CD14-positive monocyte (primary cell): ENCODE measurements around the gene GALNT10. TPM values are rescaled to one million over a fixed set of nuclear protein-coding genes. Genes with fewer than 3 reads are reported as not detected.

Experiments used
- DNase-seq, 3 donors: peaks; one replicate each; pipeline ENCODE4 v3.0.0-alpha.2; 2011 to 2022
- H2AFZ ChIP-seq: 2 replicates; pipeline ENCODE4 v1.6.0; 2012; ENCODE audit warnings: mild to moderate bottlenecking, low read depth, low read length, inconsistent platforms; ENCODE audit not compliant: insufficient read depth, poor library complexity, severe bottlenecking
- H3K27ac ChIP-seq, 2 donors: 1 replicate in 1 of 2; 2 replicates in 1 of 2; pipeline ENCODE4 v1.5.1; 2012 to 2013; ENCODE audit warnings: low read length in 2 of 2, control low read depth in 1 of 2, inconsistent platforms in 1 of 2, low read depth in 1 of 2, mild to moderate bottlenecking in 1 of 2
- H3K27me3 ChIP-seq, 2 donors: one replicate each; pipeline versions ENCODE4 v1.6.0 to v1.6.1; 2011 to 2013; ENCODE audit warnings: low read length in 2 of 2; ENCODE audit not compliant: control insufficient read depth in 2 of 2, insufficient read depth in 2 of 2
- H3K36me3 ChIP-seq, 2 donors: replicated peaks in 1 of 2; 1 replicate in 1 of 2; 2 replicates in 1 of 2; pipeline versions ENCODE4 v1.5.1 to v1.6.1; 2012 to 2013; ENCODE audit warnings: low read length in 2 of 2, control low read depth in 1 of 2, inconsistent platforms in 1 of 2, mild to moderate bottlenecking in 1 of 2; ENCODE audit not compliant: insufficient read depth in 2 of 2, control insufficient read depth in 1 of 2
- H3K4me1 ChIP-seq, 2 donors: 1 replicate in 1 of 2; 2 replicates in 1 of 2; pipeline versions ENCODE4 v1.5.1 to v1.6.1; 2012 to 2013; ENCODE audit warnings: low read length in 2 of 2, control low read depth in 1 of 2, inconsistent platforms in 1 of 2, mild to moderate bottlenecking in 1 of 2, moderate library complexity in 1 of 2; ENCODE audit not compliant: insufficient read depth in 2 of 2, control insufficient read depth in 1 of 2
- H3K4me2 ChIP-seq: replicated peaks from 2 replicates; pipeline ENCODE3; 2012; ENCODE audit warnings: low read length, moderate library complexity, mild to moderate bottlenecking; ENCODE audit not compliant: poor library complexity, severe bottlenecking; ENCODE audit errors: extremely low read depth
- H3K4me3 ChIP-seq, 3 experiments: fragments of 200-600 bp in 1 of 3; sonication (generic) in 1 of 3; replicated peaks in 1 of 3; 1 replicate in 2 of 3; 2 replicates in 1 of 3; pipeline ENCODE4 v1.5.1; 2011 to 2013; ENCODE audit warnings: low read length in 3 of 3, mild to moderate bottlenecking in 3 of 3, control low read depth in 2 of 3, low read depth in 2 of 3, inconsistent platforms in 1 of 3, moderate library complexity in 1 of 3
- H3K79me2 ChIP-seq: 2 replicates; pipeline ENCODE4 v1.6.0; 2012; ENCODE audit warnings: mild to moderate bottlenecking, control low read depth, inconsistent platforms, low read length, moderate library complexity; ENCODE audit not compliant: insufficient read depth
- H3K9ac ChIP-seq: 2 replicates; pipeline ENCODE4 v1.6.0; 2017; ENCODE audit warnings: low read length, mild to moderate bottlenecking; ENCODE audit not compliant: insufficient read depth, poor library complexity, severe bottlenecking
- H3K9me3 ChIP-seq, 2 donors: replicated peaks in 1 of 2; 1 replicate in 1 of 2; 2 replicates in 1 of 2; pipeline versions ENCODE4 v1.5.1 to v1.6.1; 2012 to 2013; ENCODE audit warnings: low read length in 2 of 2, control low read depth in 1 of 2; ENCODE audit not compliant: control insufficient read depth in 1 of 2, insufficient read depth in 1 of 2
- H4K20me1 ChIP-seq: 2 replicates; pipeline ENCODE4 v1.6.0; 2012; ENCODE audit warnings: mild to moderate bottlenecking, low read length, control low read depth, moderate library complexity; ENCODE audit not compliant: insufficient read depth
- H3K27ac Mint-ChIP-seq, 7 donors: one replicate each; pipeline ENCODE4 v1.8.0; 2020; ENCODE audit warnings: mild to moderate bottlenecking in 7 of 7, mixed read lengths in 7 of 7, moderate library complexity in 6 of 7, inconsistent platforms in 2 of 7
- H3K27me3 Mint-ChIP-seq, 3 donors: one replicate each; pipeline ENCODE4 v1.8.0; 2021 to 2022; ENCODE audit warnings: low read depth in 3 of 3, mild to moderate bottlenecking in 3 of 3, mixed read lengths in 3 of 3, moderate library complexity in 3 of 3, inconsistent platforms in 1 of 3
- H3K36me3 Mint-ChIP-seq, 2 donors: one replicate each; pipeline ENCODE4 v1.8.0; 2020; ENCODE audit warnings: mixed read lengths in 2 of 2, inconsistent platforms in 1 of 2, mild to moderate bottlenecking in 1 of 2
- H3K4me1 Mint-ChIP-seq: one replicate; pipeline ENCODE4 v1.8.0; 2020; ENCODE audit warnings: mild to moderate bottlenecking, mixed read lengths
- H3K4me3 Mint-ChIP-seq, 2 donors: one replicate each; pipeline ENCODE4 v1.8.0; 2020; ENCODE audit warnings: mild to moderate bottlenecking in 2 of 2, mixed read lengths in 2 of 2, moderate library complexity in 1 of 2
- H3K9me3 Mint-ChIP-seq, 7 donors: one replicate each; pipeline ENCODE4 v1.8.0; 2020 to 2022; ENCODE audit warnings: mixed read lengths in 7 of 7, mild to moderate bottlenecking in 6 of 7, moderate library complexity in 6 of 7, inconsistent platforms in 2 of 7
- CTCF ChIP-seq: fragments of 200-600 bp; IDR thresholded peaks from one replicate; pipeline ENCODE4 v1.8.0; 2022; ENCODE audit warnings: antibody characterized with exemption, mild to moderate bottlenecking
- WGBS: methylation state at CpG from one replicate; pipeline ENCODE4 v1.1.5; 2013; ENCODE audit warnings: missing lambda C conversion rate; ENCODE audit not compliant: insufficient coverage; 5-methylcytosine and 5-hydroxymethylcytosine counted together
- intact Hi-C, 2 donors: fragments of 100-400 bp; cut with micrococcal nuclease; formaldehyde crosslinking; loops; one replicate each; pipeline versions ENCODE4 v1.15.0 to v1.15.1; 2023
- polyA plus RNA-seq, 3 donors: library from polyadenylated mRNA; depleted of rRNA in 1 of 3; unstranded in 2 of 3; stranded (reverse) in 1 of 3; fragments of 300-500 nt in 2 of 3; fragments of >200 nt in 1 of 3; fragmentation: Illumina TruSeq in 2 of 3; gene quantifications; 1 replicate in 2 of 3; 2 replicates in 1 of 3; pipeline ENCODE4 v1.2.3, GENCODE V29; 2012 to 2021

GALNT10 gene
- polyA plus RNA-seq, 3 donors, result 6.2 to 11.6 (median 7.3) TPM

GRCh38 chr5:154406826-154407225, 216.3 kb downstream of the GALNT10 start:
- no peaks in the 10 kb centered on the region for H3K9me3 ChIP-seq
- H4K20me1 ChIP-seq, result no peaks in the 10 kb centered on the region
- peaks cover 8% of the 10 kb centered on the region for H3K4me1 Mint-ChIP-seq
- H3K27ac Mint-ChIP-seq, result no peak overlapping the region
- TF ChIP-seq CTCF, result no peak
- DNase-seq, result no peak
- peaks cover 7 to 26% of the 10 kb centered on the region in 2 donors for H3K36me3 ChIP-seq
- WGBS, result 100% methylated on average over 1 of the region's 4 CpGs
- H3K4me3 Mint-ChIP-seq, result no peak overlapping the region
- peaks cover 25 to 28% of the 10 kb centered on the region in 2 donors for H3K36me3 Mint-ChIP-seq
- no peaks in the 10 kb centered on the region for H3K79me2 ChIP-seq
- H3K9me3 Mint-ChIP-seq, result no peaks in the 10 kb centered on the region
- peaks cover 0 to 2% of the 10 kb centered on the region in 2 donors for H3K27me3 ChIP-seq
- no peak overlapping the region for H3K9ac ChIP-seq
- H3K4me2 ChIP-seq, result no peak overlapping the region
- H3K4me1 ChIP-seq, result peaks cover 8% of the 10 kb centered on the region in 2 donors
- peaks cover 1 to 5% (median 3%) of the 10 kb centered on the region in 3 donors for H3K27me3 Mint-ChIP-seq
- intact Hi-C loops, result loop anchor here in 1 of 2 donors (5.0 to 10.0 kb wide), 2 partner anchors 335 to 432 kb away; no protein-coding TSS in a partner anchor
- H2AFZ ChIP-seq, result no peak overlapping the region
- H3K27ac ChIP-seq, result no peak overlapping the region
- H3K4me3 ChIP-seq, result no peak overlapping the region

- no peak for DNase-seq
- H3K79me2 ChIP-seq, result no peaks in the 10 kb centered on the region
- H3K27me3 Mint-ChIP-seq, result peaks cover 1 to 5% (median 3%) of the 10 kb centered on the region in 3 donors
- H3K27ac ChIP-seq, result no peak overlapping the region
- H3K36me3 ChIP-seq, result peaks cover 11 to 44% of the 10 kb centered on the region in 2 donors
- no peaks in the 10 kb centered on the region for H3K9me3 Mint-ChIP-seq
- H3K4me3 ChIP-seq, result no peak overlapping the region
- peaks cover 8% of the 10 kb centered on the region for H3K4me1 Mint-ChIP-seq
- no peak for TF ChIP-seq CTCF
- WGBS, result 100% methylated on average over 5 of the region's 6 CpGs
- peaks cover 39 to 47% of the 10 kb centered on the region in 2 donors for H3K36me3 Mint-ChIP-seq
- H4K20me1 ChIP-seq, result no peaks in the 10 kb centered on the region
- no peak overlapping the region for H3K4me2 ChIP-seq
- H3K27me3 ChIP-seq, result peaks cover 0 to 2% of the 10 kb centered on the region in 2 donors
- no peaks in the 10 kb centered on the region for H3K9me3 ChIP-seq
- H3K27ac Mint-ChIP-seq, result no peak overlapping the region
- no peak overlapping the region for H2AFZ ChIP-seq
- peaks cover 8% of the 10 kb centered on the region in 2 donors for H3K4me1 ChIP-seq
- H3K4me3 Mint-ChIP-seq, result no peak overlapping the region
- no peak overlapping the region for H3K9ac ChIP-seq
- intact Hi-C loops, result loop anchor here in 1 of 2 donors (5.0 to 10.0 kb wide), 2 partner anchors 337 to 434 kb away; no protein-coding TSS in a partner anchor
Observed at GRCh38 chr5:154408811-154409210, 218.3 kb downstream of the GALNT10 start.
